Measurements from ENCODE around the gene ZDHHC20.

The ZDHHC20 gene

DNA sequence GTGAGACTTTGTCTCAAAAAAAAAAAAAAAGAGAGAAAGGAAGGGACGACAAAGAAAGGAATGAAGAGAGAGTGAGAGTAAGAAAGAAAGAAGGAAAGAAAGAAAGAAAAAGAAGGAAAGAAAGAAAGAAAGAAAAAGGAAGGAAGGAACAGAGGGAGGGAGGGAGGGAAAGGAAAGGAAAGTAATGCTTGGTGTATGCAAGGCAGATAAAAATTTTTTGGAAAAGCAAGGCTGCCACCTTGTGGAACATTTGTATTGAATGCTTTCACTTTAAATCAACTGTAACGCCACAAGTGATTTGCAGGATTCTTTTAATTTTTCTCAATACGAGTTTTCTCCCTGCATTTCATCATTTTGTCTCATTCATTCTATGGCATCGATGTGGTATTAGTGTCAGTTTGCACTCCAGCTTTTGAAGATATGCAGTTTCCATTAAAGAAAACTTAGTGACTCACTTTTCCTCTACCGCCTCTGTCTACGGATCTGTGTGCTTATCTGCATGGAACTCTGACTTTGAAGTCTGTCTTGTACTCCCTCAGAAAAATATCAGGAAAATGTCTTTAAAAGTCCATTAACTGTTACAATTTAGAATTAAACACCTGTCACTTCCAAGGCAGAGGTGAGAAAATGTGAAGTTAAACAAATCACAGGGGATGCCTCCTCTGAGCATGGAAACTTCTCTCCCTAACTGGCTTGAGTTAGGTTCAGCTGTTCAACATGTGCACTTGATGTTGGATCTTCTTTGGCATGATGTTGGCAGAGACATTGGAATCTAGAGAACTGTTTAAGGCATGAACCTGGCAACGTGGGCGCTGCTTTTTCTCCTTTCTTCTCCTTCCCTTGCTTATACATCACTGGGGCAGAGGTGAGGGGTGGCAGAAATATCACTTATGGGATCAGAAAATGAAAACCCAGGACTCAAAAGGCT lies 20.0 kb upstream of the ZDHHC20 start:
- peak overlapping the region; percentile 43 for H3K4me3 ChIP-seq (replicated peaks; ENCODE audit: low read depth, low read length)
- peak; percentile 88 for DNase-seq (ENCODE audit: low read depth)
- TF ChIP-seq, protein P1, sequence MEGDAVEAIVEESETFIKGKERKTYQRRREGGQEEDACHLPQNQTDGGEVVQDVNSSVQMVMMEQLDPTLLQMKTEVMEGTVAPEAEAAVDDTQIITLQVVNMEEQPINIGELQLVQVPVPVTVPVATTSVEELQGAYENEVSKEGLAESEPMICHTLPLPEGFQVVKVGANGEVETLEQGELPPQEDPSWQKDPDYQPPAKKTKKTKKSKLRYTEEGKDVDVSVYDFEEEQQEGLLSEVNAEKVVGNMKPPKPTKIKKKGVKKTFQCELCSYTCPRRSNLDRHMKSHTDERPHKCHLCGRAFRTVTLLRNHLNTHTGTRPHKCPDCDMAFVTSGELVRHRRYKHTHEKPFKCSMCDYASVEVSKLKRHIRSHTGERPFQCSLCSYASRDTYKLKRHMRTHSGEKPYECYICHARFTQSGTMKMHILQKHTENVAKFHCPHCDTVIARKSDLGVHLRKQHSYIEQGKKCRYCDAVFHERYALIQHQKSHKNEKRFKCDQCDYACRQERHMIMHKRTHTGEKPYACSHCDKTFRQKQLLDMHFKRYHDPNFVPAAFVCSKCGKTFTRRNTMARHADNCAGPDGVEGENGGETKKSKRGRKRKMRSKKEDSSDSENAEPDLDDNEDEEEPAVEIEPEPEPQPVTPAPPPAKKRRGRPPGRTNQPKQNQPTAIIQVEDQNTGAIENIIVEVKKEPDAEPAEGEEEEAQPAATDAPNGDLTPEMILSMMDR (IDR thresholded peaks at IDR 0.05; ENCODE audit: low read length, missing control alignments), result peak; percentile 50

DNA sequence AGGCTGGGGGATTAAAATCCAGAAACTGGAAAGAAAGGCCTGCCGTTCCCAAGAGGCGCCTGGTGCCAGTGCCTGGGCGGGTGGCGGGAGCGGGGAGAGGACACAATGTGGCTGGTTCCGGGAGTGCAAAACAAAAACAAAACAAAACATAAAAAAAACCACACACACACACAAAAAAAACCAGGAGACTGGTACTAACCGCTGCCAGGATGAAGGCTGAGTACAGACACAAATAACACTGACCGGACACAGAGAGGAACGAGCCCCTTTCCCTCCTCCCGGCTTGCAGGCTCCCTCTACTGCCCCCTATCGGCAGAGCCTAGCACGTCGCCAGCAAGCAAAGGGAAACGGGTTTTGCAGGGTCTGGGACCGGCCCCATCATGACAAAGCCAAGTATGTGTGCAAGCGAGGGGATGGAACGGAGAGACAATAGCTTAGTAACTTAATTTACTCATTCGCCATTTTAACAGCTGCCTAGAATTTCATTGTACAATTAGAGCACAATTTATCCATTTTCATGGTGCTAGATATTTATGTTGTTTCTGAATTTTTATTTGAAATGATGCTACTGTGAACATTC lies 17.9 kb upstream of the ZDHHC20 start:
- peak overlapping the region; percentile 53 for H3K4me3 ChIP-seq (replicated peaks; ENCODE audit: low read depth, low read length)
- DNase-seq (ENCODE audit: low read depth), result peak; percentile 90
- TF ChIP-seq, protein P1 (IDR thresholded peaks at IDR 0.05; ENCODE audit: low read length, missing control alignments), result peak; percentile 97

DNA sequence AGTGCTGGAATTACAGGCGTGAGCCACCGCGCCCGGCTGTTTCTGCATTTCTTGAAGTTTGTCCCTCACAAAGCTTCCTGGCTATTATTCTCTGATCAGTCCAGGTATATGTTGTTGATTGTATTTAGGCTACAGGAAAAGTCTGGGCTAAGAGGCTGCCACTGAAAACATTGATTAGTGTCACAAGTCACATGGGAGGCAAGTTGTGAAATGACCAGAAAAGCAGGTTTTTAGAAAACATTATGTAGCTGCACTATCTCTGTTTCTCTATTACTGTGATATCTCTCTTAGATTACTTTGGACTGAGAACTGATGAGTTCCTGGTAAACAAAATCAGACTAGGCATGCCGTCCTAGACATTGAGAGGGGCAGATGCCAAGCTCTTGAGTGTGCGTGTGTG lies 16.0 kb upstream of the ZDHHC20 start:
- TF ChIP-seq, protein P1 (IDR thresholded peaks at IDR 0.05; ENCODE audit: low read length, missing control alignments), result no peak
- no peak overlapping the region for H3K4me3 ChIP-seq (replicated peaks; ENCODE audit: low read depth, low read length)
- no peak for DNase-seq (ENCODE audit: low read depth)

DNA sequence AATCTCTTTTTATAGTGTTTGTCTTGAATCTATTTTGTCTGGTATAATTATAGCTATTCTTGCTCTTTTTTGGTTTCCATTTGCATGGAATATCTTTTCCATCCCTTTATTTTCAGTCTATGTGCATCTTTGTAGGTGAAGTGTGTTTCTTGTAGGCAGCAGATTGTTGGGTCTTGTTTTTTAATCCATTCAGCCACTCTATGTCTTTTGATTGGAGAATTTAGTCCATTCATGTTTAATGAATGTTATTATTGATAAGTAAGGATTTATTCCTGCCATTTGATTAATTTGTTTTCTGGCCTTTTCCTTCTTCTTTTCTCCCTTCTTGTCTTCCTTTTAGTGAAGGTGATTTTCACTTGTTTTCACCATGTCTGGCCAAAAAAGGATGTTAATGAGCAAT lies 11.7 kb upstream of the ZDHHC20 start:
- TF ChIP-seq, protein P1 (IDR thresholded peaks at IDR 0.05; ENCODE audit: low read length, missing control alignments), result no peak
- no peak overlapping the region for H3K4me3 ChIP-seq (replicated peaks; ENCODE audit: low read depth, low read length)

DNA sequence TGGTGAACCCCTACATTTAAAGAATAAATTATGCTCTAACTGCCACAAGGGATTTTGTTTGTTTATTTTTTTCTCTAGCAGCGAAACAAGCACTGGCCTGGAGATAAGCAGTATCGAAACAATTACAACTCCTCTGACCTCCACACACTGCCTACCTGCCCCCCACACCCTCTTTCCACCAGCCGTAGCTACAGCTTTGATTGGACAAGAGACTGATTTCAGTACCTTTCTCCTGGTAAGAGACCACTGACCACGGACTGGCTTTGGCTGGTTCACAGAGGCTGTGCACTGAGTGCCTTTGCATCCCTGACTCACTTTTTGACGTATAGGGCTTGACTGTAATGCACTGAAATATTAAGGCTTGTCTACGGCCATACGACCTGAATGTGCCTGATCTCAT lies 7.4 kb upstream of the ZDHHC20 start:
- TF ChIP-seq, protein P1 (IDR thresholded peaks at IDR 0.05; ENCODE audit: low read length, missing control alignments), result no peak
- no peak overlapping the region for H3K4me3 ChIP-seq (replicated peaks; ENCODE audit: low read depth, low read length)
- no peak for DNase-seq (ENCODE audit: low read depth)

More for the DNA sequence above, 11.7 kb upstream of the ZDHHC20 start:
- no peak for DNase-seq (ENCODE audit: low read depth)

DNA sequence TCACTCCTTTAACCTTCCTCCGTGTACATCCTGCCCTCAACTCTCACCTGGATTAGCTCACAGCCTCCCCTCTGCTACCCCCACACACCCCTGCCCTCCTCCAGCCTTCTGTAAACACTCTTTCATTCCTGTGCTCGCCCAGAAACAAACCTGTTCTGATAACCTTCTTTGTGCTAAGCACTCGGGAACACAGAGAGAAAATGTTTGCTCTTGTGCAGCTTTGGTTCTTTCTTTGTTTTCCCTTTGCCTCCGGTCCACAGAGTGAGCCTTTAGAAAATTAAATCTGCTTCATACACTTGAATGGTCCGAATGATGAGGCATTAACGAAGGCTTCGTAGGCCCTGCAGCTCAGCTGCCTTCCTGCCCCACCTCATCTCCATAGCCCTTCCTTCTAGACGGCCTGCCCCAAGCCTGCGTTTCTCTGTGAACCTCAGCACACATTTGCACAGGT lies 6.6 kb upstream of the ZDHHC20 start:
- H3K4me3 ChIP-seq (replicated peaks; ENCODE audit: low read depth, low read length), result no peak overlapping the region
- TF ChIP-seq, protein P1 (IDR thresholded peaks at IDR 0.05; ENCODE audit: low read length, missing control alignments), result no peak
- no peak for DNase-seq (ENCODE audit: low read depth)

Data from fibroblast of pulmonary artery (primary cell).